Activated gamma-delta T cell treated with anti-CD3 and anti-CD28 coated beads, Interleukin-2, amount 50 U/mL, for 16 hours (primary cell): Measurements from ENCODE around the gene OR4D1.

ENCODE experiments used
- DNase-seq: peaks from one replicate; pipeline ENCODE4 v3.0.0-alpha.2; 2020; ENCODE audit warnings: low read depth

The OR4D1 gene

GRCh38 chr17:58193641-58194255 lies 45.6 kb downstream of the OR4D1 start:
- DNase-seq = no peak

DNA sequence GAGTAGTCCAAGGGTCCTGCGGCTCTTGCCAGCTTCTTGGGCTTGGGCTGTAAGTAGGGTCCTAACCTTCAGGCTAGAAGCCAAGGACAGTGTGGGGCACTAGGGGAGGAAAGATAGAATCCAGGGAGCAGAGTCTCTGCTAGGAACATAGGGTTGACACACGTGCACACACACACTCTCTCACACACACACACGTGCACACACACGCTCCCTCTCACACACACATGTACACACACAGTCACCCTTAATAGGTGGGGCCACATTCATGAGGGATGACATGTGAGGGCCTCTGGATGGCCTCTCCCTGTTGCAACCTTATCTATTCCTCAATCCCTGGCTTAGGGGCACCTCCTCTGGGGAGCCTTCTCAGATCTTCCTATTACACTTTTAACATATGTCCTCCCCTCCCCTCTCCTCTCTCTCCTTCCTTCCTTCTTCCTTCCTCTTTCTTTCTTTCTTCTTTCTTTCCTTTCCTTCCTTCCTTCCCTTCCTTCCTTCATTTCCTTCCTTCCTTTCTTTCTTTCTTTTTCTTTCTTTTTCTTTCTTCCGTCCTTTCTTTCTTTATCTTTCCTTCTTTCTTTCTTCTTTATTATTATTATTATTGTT lies 47.4 kb downstream of the OR4D1 start:
- DNase-seq = no peak

- DNase-seq = no peak
These were observed 48.4 kb downstream of the OR4D1 start for GRCh38 chr17:58196610-58197009.

DNA sequence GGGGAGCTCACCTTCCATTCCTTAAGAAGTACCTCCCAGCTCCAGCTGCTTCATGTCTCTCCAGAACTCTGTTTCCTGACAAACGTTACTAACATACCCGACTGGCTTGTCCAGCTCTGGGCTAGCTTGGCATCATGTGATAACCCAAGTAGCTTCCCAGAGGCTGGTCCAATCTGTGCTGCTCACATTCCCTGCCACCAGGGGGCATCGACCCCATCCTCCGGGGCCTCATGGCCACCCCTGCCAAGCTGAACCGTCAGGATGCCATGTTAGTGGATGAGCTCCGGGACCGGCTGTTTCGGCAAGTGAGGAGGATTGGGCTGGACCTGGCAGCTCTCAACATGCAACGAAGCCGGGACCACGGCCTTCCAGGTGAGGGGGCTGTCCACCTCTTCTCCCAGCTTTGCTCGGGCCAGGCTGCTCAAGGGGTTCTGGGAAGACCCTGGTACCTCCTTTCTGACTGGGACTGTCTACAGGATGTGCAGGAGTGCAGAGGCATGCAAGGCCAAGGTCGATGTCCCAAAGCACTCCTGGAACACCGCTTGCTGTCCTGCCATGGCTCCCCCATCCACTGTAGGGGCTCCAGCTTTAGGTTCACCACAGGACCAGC lies 51.9 kb downstream of the OR4D1 start:
- peak; percentile 22 for DNase-seq

DNA sequence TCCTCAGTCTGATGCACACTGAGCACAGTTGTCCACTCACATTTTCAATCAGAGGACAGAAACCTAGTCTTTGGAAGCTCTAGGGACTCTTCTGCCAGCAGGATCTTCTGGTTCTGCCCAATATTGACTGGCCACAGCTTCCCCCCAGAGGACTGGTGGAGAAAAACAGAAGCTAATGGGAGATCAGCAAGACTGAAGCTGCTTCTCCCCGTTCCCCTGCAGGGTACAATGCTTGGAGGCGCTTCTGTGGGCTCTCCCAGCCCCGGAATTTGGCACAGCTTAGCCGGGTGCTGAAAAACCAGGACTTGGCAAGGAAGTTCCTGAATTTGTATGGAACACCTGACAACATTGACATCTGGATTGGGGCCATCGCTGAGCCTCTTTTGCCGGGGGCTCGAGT lies 54.7 kb downstream of the OR4D1 start:
- no peak for DNase-seq

- no peak for DNase-seq
These were observed 56.6 kb downstream of the OR4D1 start for GRCh38 chr17:58204796-58205195.

- DNase-seq = no peak
These were observed 57.8 kb downstream of the OR4D1 start for GRCh38 chr17:58205936-58206335.

GRCh38 chr17:58207451-58207850 lies 59.3 kb downstream of the OR4D1 start:
- no peak for DNase-seq

DNA sequence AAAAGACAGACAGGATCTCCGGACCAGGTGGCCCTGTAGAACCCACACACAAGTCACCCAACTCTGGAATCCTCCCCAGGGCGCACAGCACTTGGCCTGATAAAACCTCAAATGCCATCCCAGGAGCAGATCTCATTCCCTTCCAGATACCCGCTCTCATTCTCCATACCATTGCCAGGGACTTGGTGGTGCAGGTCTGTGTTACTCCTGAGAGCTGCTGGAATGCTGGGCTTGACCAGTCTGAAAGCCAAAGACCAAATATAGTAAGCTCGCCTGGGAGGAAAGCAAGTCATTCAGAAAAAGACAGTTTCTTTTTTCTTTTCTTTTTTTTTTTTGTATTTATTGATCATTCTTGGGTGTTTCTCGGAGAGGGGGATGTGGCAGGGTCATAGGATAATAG lies 60.2 kb downstream of the OR4D1 start:
- no peak for DNase-seq
